NCI-H2171 (cell line): ENCODE measurements around the gene ZNF397.

Experiments used
- DNase-seq: peaks from one replicate; lab custom pipeline; 2025; lab: John Stamatoyannopoulos, UW

ZNF397 gene

GRCh38 chr18:35291166-35291565 lies 50.3 kb downstream of the ZNF397 start:
- no peak for DNase-seq

GRCh38 chr18:35296060-35296459 lies 55.2 kb downstream of the ZNF397 start:
- no peak for DNase-seq

GRCh38 chr18:35303610-35304009 lies 62.8 kb downstream of the ZNF397 start:
- DNase-seq: no peak

DNA sequence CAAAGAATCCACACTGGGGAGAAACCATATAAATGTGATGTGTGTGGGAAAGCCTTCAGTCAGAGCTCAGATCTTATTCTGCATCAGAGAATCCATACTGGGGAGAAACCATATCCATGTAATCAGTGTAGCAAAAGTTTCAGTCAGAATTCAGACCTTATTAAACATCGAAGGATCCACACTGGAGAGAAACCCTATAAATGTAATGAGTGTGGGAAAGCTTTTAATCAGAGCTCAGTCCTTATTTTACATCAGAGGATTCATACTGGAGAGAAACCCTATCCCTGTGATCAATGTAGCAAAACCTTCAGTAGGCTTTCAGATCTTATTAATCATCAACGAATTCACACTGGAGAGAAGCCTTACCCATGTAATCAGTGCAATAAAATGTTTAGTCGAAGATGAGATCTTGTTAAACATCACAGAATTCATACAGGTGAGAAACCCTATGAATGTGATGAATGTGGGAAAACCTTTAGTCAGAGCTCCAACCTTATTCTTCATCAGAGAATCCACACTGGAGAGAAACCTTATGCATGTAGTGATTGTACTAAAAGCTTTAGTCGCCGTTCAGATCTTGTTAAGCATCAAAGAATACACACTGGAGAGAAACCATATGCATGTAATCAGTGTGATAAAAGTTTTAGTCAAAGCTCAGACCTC lies 65.9 kb downstream of the ZNF397 start:
- no peak for DNase-seq
